Neural cell (in vitro differentiated cells): ENCODE measurements around the gene FUBP3.

Experiments
- CTCF ChIP-seq: fragments of 450-650 bp; IDR thresholded peaks from 2 replicates; pipeline ENCODE4 v1.5.1; 2014; ENCODE audit warnings: antibody characterized with exemption, mild to moderate bottlenecking, moderate library complexity; ENCODE audit not compliant: poor library complexity, severe bottlenecking
- EZH2 ChIP-seq: fragments of 200-600, 300-800 bp; shearing (Covaris generic), sonication (generic); IDR thresholded peaks from 2 replicates; pipeline ENCODE4 v1.6.1; 2014; ENCODE audit warnings: antibody characterized with exemption, low read length, borderline replicate concordance, mild to moderate bottlenecking; ENCODE audit not compliant: insufficient read depth, poor library complexity, severe bottlenecking
- MXI1 ChIP-seq: fragments of 450-650 bp; conservative IDR thresholded peaks from 2 replicates; pipeline ENCODE4 v1.6.1; 2014; ENCODE audit warnings: antibody characterized with exemption, mild to moderate bottlenecking; ENCODE audit not compliant: poor library complexity, severe bottlenecking
- REST ChIP-seq: IDR thresholded peaks from 2 replicates; pipeline ENCODE4 v1.6.1; 2012; ENCODE audit warnings: borderline replicate concordance
- SMC3 ChIP-seq: fragments of 450-650 bp; conservative IDR thresholded peaks from 2 replicates; pipeline ENCODE4 v1.6.1; 2014; ENCODE audit warnings: antibody characterized with exemption, mild to moderate bottlenecking, moderate library complexity; ENCODE audit not compliant: poor library complexity

- TF ChIP-seq SMC3: no peak
- TF ChIP-seq CTCF: no peak
- no peak for TF ChIP-seq EZH2
- no peak for TF ChIP-seq MXI1
- no peak for TF ChIP-seq REST
Observed at GRCh38 chr9:130665029-130665430, 85.7 kb downstream of the FUBP3 start.
